ENCODE measurements around the gene CYP4F12.

DNA sequence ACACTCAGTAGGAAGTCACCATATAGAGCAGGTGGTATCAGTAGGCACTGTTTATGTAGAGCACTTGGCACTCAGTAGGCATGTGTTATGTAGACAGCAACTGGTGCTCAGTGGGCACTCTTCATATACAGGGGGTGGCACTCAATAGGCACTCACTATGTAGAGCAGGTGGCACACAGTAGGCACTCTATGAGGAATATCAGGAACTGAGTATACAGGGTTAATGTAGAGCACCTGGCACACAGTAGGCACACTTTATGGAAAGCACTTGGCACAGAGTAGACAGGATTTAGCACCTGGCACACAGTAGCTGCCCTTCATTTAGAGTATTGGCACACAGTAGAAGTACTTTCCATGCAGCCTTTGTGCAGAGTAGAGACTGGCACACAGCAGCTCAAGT, 33.3 kb upstream of the CYP4F12 start:
- no peak for TF ChIP-seq MXI1 (IDR thresholded peaks at IDR 0.05; ENCODE audit: borderline replicate concordance, low read depth, low read length)
- TF ChIP-seq, protein P1, sequence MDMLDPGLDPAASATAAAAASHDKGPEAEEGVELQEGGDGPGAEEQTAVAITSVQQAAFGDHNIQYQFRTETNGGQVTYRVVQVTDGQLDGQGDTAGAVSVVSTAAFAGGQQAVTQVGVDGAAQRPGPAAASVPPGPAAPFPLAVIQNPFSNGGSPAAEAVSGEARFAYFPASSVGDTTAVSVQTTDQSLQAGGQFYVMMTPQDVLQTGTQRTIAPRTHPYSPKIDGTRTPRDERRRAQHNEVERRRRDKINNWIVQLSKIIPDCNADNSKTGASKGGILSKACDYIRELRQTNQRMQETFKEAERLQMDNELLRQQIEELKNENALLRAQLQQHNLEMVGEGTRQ (IDR thresholded peaks at IDR 0.05; ENCODE audit: low read depth, low read length): no peak
- TF ChIP-seq, protein P2, sequence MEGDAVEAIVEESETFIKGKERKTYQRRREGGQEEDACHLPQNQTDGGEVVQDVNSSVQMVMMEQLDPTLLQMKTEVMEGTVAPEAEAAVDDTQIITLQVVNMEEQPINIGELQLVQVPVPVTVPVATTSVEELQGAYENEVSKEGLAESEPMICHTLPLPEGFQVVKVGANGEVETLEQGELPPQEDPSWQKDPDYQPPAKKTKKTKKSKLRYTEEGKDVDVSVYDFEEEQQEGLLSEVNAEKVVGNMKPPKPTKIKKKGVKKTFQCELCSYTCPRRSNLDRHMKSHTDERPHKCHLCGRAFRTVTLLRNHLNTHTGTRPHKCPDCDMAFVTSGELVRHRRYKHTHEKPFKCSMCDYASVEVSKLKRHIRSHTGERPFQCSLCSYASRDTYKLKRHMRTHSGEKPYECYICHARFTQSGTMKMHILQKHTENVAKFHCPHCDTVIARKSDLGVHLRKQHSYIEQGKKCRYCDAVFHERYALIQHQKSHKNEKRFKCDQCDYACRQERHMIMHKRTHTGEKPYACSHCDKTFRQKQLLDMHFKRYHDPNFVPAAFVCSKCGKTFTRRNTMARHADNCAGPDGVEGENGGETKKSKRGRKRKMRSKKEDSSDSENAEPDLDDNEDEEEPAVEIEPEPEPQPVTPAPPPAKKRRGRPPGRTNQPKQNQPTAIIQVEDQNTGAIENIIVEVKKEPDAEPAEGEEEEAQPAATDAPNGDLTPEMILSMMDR (conservative IDR thresholded peaks at IDR 0.05; ENCODE audit: low read depth, low read length): no peak
- no peak for TF ChIP-seq RAD21 (IDR thresholded peaks at IDR 0.05; ENCODE audit: low read length)
- TF ChIP-seq, protein P3, sequence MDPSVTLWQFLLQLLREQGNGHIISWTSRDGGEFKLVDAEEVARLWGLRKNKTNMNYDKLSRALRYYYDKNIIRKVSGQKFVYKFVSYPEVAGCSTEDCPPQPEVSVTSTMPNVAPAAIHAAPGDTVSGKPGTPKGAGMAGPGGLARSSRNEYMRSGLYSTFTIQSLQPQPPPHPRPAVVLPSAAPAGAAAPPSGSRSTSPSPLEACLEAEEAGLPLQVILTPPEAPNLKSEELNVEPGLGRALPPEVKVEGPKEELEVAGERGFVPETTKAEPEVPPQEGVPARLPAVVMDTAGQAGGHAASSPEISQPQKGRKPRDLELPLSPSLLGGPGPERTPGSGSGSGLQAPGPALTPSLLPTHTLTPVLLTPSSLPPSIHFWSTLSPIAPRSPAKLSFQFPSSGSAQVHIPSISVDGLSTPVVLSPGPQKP (IDR thresholded peaks at IDR 0.05; ENCODE audit: borderline replicate concordance, low read depth, low read length): no peak
- no peak for TF ChIP-seq POLR2A (IDR thresholded peaks at IDR 0.05; ENCODE audit: low read depth, low read length)
- no peak for TF ChIP-seq FOS (IDR thresholded peaks at IDR 0.05; ENCODE audit: low read depth, low read length)

Data from IMR-90 (cell line).